Ovary (tissue), 3 donors: Measurements from ENCODE around the gene TACO1.

Source experiments
- EP300 ChIP-seq: sonication (generic); formaldehyde crosslinking; IDR thresholded peaks from one replicate; pipeline ENCODE4 v1.6.1; 2017; ENCODE audit warnings: antibody characterized with exemption
- POLR2A ChIP-seq: fragments of 450-650 bp; IDR thresholded peaks from one replicate; pipeline ENCODE4 v1.6.1; 2017; ENCODE audit warnings: antibody characterized with exemption, mild to moderate bottlenecking, moderate library complexity
- TF ChIP-seq, protein P1 (sequence below), 3 donors: fragments of 450-650 bp in 2 of 3; fragments of 200-600 bp in 1 of 3; IDR thresholded peaks; one replicate each; pipeline versions ENCODE4 v1.5.1 to v1.8.0; 2016 to 2022; ENCODE audit warnings: antibody characterized with exemption in 3 of 3, mild to moderate bottlenecking in 1 of 3
- donor health status: DM: no; HTN: no; CAD: no.

DNA sequence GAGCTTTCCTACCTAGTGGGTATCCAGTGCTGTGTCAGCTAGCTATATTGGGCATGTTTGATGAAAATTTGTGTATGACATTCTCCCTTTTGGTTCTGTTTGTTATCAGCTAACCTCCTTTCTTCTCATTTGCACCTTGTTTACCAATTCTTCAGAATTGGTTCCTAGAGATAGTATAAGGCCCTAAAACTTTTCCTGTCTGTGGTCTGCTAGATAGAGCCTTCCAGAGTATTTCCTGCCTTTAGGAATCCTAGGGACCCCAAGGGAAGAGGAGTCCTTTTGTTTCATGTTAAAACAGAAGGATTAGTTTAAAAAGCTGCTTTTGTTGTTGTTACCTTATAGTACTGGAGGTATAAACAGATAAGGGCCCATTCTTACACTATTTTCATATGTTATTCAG, 33.0 kb downstream of the TACO1 start:
- TF ChIP-seq, protein P1, sequence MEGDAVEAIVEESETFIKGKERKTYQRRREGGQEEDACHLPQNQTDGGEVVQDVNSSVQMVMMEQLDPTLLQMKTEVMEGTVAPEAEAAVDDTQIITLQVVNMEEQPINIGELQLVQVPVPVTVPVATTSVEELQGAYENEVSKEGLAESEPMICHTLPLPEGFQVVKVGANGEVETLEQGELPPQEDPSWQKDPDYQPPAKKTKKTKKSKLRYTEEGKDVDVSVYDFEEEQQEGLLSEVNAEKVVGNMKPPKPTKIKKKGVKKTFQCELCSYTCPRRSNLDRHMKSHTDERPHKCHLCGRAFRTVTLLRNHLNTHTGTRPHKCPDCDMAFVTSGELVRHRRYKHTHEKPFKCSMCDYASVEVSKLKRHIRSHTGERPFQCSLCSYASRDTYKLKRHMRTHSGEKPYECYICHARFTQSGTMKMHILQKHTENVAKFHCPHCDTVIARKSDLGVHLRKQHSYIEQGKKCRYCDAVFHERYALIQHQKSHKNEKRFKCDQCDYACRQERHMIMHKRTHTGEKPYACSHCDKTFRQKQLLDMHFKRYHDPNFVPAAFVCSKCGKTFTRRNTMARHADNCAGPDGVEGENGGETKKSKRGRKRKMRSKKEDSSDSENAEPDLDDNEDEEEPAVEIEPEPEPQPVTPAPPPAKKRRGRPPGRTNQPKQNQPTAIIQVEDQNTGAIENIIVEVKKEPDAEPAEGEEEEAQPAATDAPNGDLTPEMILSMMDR (IDR thresholded peaks at IDR 0.05): no peak
- TF ChIP-seq EP300 (no peak), POLR2A (no peak)
